Measurements from ENCODE around the gene RPLP2. TPM values are rescaled to one million over a fixed set of nuclear protein-coding genes. Genes with fewer than 3 reads are reported as not detected.

Gene RPLP2
- total RNA-seq, 1 donor from 2014 or later, result 211 TPM

- DNase-seq (ENCODE audit: low read depth), result no peak
- TF ChIP-seq, protein P1, sequence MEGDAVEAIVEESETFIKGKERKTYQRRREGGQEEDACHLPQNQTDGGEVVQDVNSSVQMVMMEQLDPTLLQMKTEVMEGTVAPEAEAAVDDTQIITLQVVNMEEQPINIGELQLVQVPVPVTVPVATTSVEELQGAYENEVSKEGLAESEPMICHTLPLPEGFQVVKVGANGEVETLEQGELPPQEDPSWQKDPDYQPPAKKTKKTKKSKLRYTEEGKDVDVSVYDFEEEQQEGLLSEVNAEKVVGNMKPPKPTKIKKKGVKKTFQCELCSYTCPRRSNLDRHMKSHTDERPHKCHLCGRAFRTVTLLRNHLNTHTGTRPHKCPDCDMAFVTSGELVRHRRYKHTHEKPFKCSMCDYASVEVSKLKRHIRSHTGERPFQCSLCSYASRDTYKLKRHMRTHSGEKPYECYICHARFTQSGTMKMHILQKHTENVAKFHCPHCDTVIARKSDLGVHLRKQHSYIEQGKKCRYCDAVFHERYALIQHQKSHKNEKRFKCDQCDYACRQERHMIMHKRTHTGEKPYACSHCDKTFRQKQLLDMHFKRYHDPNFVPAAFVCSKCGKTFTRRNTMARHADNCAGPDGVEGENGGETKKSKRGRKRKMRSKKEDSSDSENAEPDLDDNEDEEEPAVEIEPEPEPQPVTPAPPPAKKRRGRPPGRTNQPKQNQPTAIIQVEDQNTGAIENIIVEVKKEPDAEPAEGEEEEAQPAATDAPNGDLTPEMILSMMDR (IDR thresholded peaks at IDR 0.05; ENCODE audit: insufficient read depth, low read length, severe bottlenecking), result no peak
- peak overlapping the region; percentile 27 for H3K4me3 ChIP-seq (ENCODE audit: low read depth, low read length)
- peaks cover 2% of the 10 kb centered on the region for H3K27me3 ChIP-seq (ENCODE audit: control insufficient read depth, insufficient read depth, low read length)
- no peak for FAIRE-seq
- peaks cover 4% of the 10 kb centered on the region for H3K36me3 ChIP-seq (ENCODE audit: control insufficient read depth, insufficient read depth, low read length)
Observed at GRCh38 chr11:829847-830294, 20.1 kb downstream of the RPLP2 start.

- FAIRE-seq (no peak), DNase-seq (ENCODE audit: low read depth) (peak; percentile 52)
- TF ChIP-seq, protein P1 (IDR thresholded peaks at IDR 0.05; ENCODE audit: insufficient read depth, low read length, severe bottlenecking), result no peak
- peaks cover 2% of the 10 kb centered on the region for H3K27me3 ChIP-seq (ENCODE audit: control insufficient read depth, insufficient read depth, low read length)
- H3K36me3 ChIP-seq (ENCODE audit: control insufficient read depth, insufficient read depth, low read length), result peaks cover 2% of the 10 kb centered on the region
- H3K4me3 ChIP-seq (ENCODE audit: low read depth, low read length), result peak overlapping the region; percentile 27
Observed at GRCh38 chr11:830295-831117, 20.7 kb downstream of the RPLP2 start.

DNA sequence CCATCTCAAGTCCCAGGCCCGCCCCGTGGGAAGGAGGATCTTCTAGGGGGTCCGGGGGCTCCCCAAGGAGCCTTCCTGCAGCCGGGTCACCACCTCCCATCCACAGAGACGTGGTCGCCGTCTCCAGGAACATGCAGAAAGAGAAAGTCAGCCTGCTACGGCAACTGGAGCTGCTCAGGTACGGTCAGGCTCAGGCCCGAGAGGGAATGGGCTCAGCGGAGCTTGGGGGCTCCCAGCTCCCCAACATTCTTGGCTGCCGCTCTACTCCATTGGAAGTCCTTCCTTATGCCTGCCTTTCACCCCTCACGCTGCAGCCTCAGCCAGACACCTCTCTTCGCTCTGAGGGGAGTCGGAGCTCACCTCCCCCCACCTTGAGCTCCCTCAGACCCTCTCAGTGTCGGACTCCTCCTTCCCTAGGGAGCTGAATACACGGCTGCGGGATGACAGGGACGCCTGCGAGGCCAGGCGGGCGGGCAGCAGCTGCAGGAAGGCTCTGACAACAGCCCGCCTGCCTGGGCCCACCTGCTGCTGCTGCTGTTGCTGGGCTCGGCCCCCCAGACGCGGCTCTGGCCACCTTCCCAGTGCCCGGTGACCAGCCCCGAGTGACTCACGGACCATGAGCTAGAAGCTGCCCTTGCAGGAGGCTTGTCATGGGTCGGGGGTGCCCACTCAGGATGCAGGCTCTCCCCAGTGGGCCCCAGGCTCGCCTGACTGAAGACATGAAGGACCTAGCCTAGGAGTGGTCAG, 21.5 kb downstream of the RPLP2 start:
- Histone ChIP-seq H3K36me3 (ENCODE audit: control insufficient read depth, insufficient read depth, low read length) (peaks cover 5% of the 10 kb centered on the region), H3K27me3 (ENCODE audit: control insufficient read depth, insufficient read depth, low read length) (peaks cover 2% of the 10 kb centered on the region), H3K4me3 (ENCODE audit: low read depth, low read length) (no peak overlapping the region)
- FAIRE-seq, result no peak
- no peak for DNase-seq (ENCODE audit: low read depth)
- TF ChIP-seq, protein P1 (IDR thresholded peaks at IDR 0.05; ENCODE audit: insufficient read depth, low read length, severe bottlenecking), result no peak

- no peak for DNase-seq (ENCODE audit: low read depth)
- peak overlapping the region; percentile 67 for H3K4me3 ChIP-seq (ENCODE audit: low read depth, low read length)
- TF ChIP-seq, protein P1 (IDR thresholded peaks at IDR 0.05; ENCODE audit: insufficient read depth, low read length, severe bottlenecking), result no peak
- FAIRE-seq, result no peak
- peaks cover 12% of the 10 kb centered on the region for H3K36me3 ChIP-seq (ENCODE audit: control insufficient read depth, insufficient read depth, low read length)
- peaks cover 2% of the 10 kb centered on the region for H3K27me3 ChIP-seq (ENCODE audit: control insufficient read depth, insufficient read depth, low read length)
Observed at GRCh38 chr11:831961-832528, 22.3 kb downstream of the RPLP2 start.

DNA sequence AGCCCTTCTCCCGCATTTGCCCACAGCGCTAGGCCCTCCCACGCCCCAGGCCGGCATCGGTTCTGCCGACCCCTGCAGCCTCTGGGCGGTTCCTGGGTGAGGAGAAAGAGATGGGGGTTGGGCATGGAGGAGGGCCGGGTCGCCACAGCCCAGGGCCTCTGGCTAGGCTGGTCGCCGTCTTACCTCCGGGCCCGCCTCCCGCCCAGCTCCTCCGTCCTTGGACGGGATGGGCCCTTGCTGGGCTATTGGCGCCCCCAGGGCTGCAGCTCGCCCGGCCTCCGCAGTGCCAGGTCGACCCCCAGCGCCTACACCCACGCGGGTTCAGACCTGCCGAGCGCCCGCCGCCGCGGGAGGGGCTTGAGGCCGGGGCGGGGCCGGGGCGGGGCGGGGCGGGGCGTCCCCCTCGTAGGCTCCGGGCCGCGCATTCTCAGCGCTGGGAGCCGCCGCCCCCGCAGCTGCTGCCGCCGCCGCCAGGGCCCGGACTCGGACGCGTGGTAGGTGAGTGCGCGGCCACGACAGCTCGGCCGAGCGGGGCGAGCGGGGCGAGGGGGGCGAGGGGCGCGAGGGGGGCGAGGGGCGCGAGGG, 22.9 kb downstream of the RPLP2 start, which contains the start of gene CD151:
Gene CD151, plus strand, starts transcription at position 424 of the 585 bp plus-strand sequence. CDS start 3,118 bp downstream, outside the sequence.
- peaks cover 2% of the 10 kb centered on the region for H3K27me3 ChIP-seq (ENCODE audit: control insufficient read depth, insufficient read depth, low read length)
- H3K36me3 ChIP-seq (ENCODE audit: control insufficient read depth, insufficient read depth, low read length), result peaks cover 18% of the 10 kb centered on the region
- DNase-seq (ENCODE audit: low read depth), result no peak
- peak within 1 kb of the TSS; percentile 67 for H3K4me3 ChIP-seq (ENCODE audit: low read depth, low read length)
- TF ChIP-seq, protein P1 (IDR thresholded peaks at IDR 0.05; ENCODE audit: insufficient read depth, low read length, severe bottlenecking), result no peak
- FAIRE-seq, result no peak

All from bronchial epithelial cell (primary cell).